Neuronal stem cell (in vitro differentiated cells): ENCODE measurements around the gene DNAJC27.

ENCODE experiments used
- DNase-seq: peaks from one replicate; pipeline ENCODE4 v3.0.0-alpha.2; 2013; ENCODE audit warnings: low spot score
- H2AFZ ChIP-seq: one replicate; pipeline ENCODE4 v1.6.1; 2013; ENCODE audit warnings: mild to moderate bottlenecking, low read length, inconsistent platforms
- H2AK5ac ChIP-seq: 2 replicates; pipeline ENCODE4 v1.6.1; 2013; ENCODE audit warnings: low read depth, mild to moderate bottlenecking, inconsistent platforms, low read length, moderate library complexity, mixed read lengths
- H2BK120ac ChIP-seq: 2 replicates; pipeline ENCODE4 v1.6.1; 2013; ENCODE audit warnings: low read depth, mild to moderate bottlenecking, inconsistent platforms, low read length, moderate library complexity, mixed read lengths
- H2BK12ac ChIP-seq: one replicate; pipeline ENCODE4 v1.6.1; 2013; ENCODE audit warnings: low read length, inconsistent platforms
- H2BK15ac ChIP-seq: 2 replicates; pipeline ENCODE4 v1.6.1; 2013; ENCODE audit warnings: mild to moderate bottlenecking, low read length, inconsistent platforms, mixed read lengths
- H2BK5ac ChIP-seq: one replicate; pipeline ENCODE4 v1.6.1; 2013; ENCODE audit warnings: inconsistent platforms, mild to moderate bottlenecking, low read length, moderate library complexity
- H3K14ac ChIP-seq: one replicate; pipeline ENCODE4 v1.6.1; 2013; ENCODE audit warnings: low read length, inconsistent platforms
- H3K18ac ChIP-seq: 2 replicates; pipeline ENCODE4 v1.6.1; 2013; ENCODE audit warnings: low read length, inconsistent platforms
- H3K23ac ChIP-seq: 2 replicates; pipeline ENCODE4 v1.6.1; 2013; ENCODE audit warnings: low read depth, mild to moderate bottlenecking, mixed read lengths, low read length, inconsistent platforms; ENCODE audit not compliant: poor library complexity
- H3K27ac ChIP-seq: replicated peaks from 3 replicates; pipeline ENCODE4 v1.5.1; 2013; ENCODE audit warnings: low read length, inconsistent platforms
- H3K27me3 ChIP-seq, 3 experiments: 2 replicates each; pipeline ENCODE4 v1.6.1; 2013; ENCODE audit warnings: low read length in 3 of 3, mild to moderate bottlenecking in 2 of 3, inconsistent platforms in 1 of 3, low read depth in 1 of 3, mixed read lengths in 1 of 3, moderate library complexity in 1 of 3; ENCODE audit not compliant: control insufficient read depth in 3 of 3, insufficient read depth in 3 of 3
- H3K36me3 ChIP-seq, 2 donors: replicated peaks in 1 of 2; 2 replicates each; pipeline ENCODE4 v1.6.1; 2013; ENCODE audit warnings: low read length in 2 of 2; ENCODE audit not compliant: control insufficient read depth in 2 of 2, insufficient read depth in 2 of 2
- H3K4ac ChIP-seq: 2 replicates; pipeline ENCODE4 v1.6.1; 2013; ENCODE audit warnings: inconsistent platforms, mild to moderate bottlenecking, low read length, moderate library complexity
- H3K4me1 ChIP-seq, 2 donors: 1 replicate in 1 of 2; 2 replicates in 1 of 2; pipeline ENCODE4 v1.6.1; 2013; ENCODE audit warnings: low read length in 2 of 2, low read depth in 1 of 2; ENCODE audit not compliant: control insufficient read depth in 2 of 2, insufficient read depth in 1 of 2
- H3K4me2 ChIP-seq: one replicate; pipeline ENCODE4 v1.6.1; 2013; ENCODE audit warnings: mild to moderate bottlenecking, low read length, inconsistent platforms; ENCODE audit not compliant: insufficient read depth, poor library complexity, severe bottlenecking
- H3K4me3 ChIP-seq, 2 donors: 2 replicates each; pipeline ENCODE4 v1.5.1; 2013; ENCODE audit warnings: low read length in 2 of 2, mild to moderate bottlenecking in 2 of 2, inconsistent platforms in 1 of 2, moderate library complexity in 1 of 2
- H3K79me1 ChIP-seq: one replicate; pipeline ENCODE4 v1.6.1; 2013; ENCODE audit warnings: low read depth, mild to moderate bottlenecking, inconsistent platforms, low read length, moderate library complexity
- H3K9ac ChIP-seq: one replicate; pipeline ENCODE4 v1.6.1; 2013; ENCODE audit warnings: mild to moderate bottlenecking, low read depth, low read length, inconsistent platforms; ENCODE audit not compliant: poor library complexity
- H3K9me3 ChIP-seq, 2 donors: replicated peaks in 1 of 2; 2 replicates each; pipeline versions ENCODE3 to v1.6.1; 2013; ENCODE audit warnings: low read length in 2 of 2, mild to moderate bottlenecking in 2 of 2, inconsistent platforms in 1 of 2, low read depth in 1 of 2, mixed read lengths in 1 of 2, moderate library complexity in 1 of 2; ENCODE audit not compliant: control insufficient read depth in 2 of 2, insufficient read depth in 1 of 2
- H4K8ac ChIP-seq: one replicate; pipeline ENCODE4 v1.6.1; 2013; ENCODE audit warnings: low read depth, mild to moderate bottlenecking, inconsistent platforms, low read length, moderate library complexity
- H4K91ac ChIP-seq: one replicate; pipeline ENCODE4 v1.6.1; 2013; ENCODE audit warnings: low read length, low read depth, mild to moderate bottlenecking, inconsistent platforms; ENCODE audit not compliant: poor library complexity
- WGBS, 2 donors: extraction: QIAGEN DNeasy Blood & Tissue Kit; methylation state at CpG; one replicate each; pipeline ENCODE4 v1.1.7; 2013; ENCODE audit warnings: missing lambda C conversion rate in 2 of 2, mixed read lengths in 1 of 2; ENCODE audit not compliant: insufficient read length in 2 of 2, insufficient replicate concordance in 1 of 2; ENCODE audit errors: extremely low coverage in 2 of 2; 5-methylcytosine and 5-hydroxymethylcytosine counted together

Gene DNAJC27

DNA sequence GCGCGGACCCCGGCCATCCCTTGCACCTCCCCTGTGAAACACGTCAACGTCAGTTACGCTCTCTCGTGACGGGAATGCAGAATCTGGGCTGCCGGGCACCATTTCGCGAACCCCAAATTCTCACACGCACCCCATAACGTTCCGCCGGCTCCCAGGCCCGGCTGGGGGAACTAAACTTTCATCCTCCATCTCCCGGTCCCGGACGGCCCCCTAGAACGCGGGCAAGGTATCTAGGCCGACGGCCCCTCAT is 544 bp downstream of the DNAJC27 start:
- Histone ChIP-seq H3K23ac (peak overlapping the region; percentile 87), H4K91ac (no peak overlapping the region), H3K18ac (peak overlapping the region; percentile 49), H3K14ac (peak overlapping the region; percentile 42), H2BK12ac (no peak overlapping the region), H3K79me1 (no peaks in the 10 kb centered on the region), H3K36me3 (peaks cover 0 to 11% of the 10 kb centered on the region in 2 donors), H2AFZ (peak overlapping the region; percentile 97), H4K8ac (no peak overlapping the region), H3K4ac (no peak overlapping the region), H3K27me3 (no peaks in the 10 kb centered on the region), H2BK5ac (no peak overlapping the region), H3K4me2 (peak overlapping the region; percentile 83), H3K9ac (peak overlapping the region; percentile 26), H3K4me1 (no peaks in the 10 kb centered on the region), H3K4me3 (peak overlapping the region; percentile 84 to 98), H2AK5ac (no peak overlapping the region), H3K9me3 (no peaks in the 10 kb centered on the region), H2BK15ac (no peak overlapping the region), H3K27ac (peak overlapping the region; percentile 99), H2BK120ac (no peak overlapping the region)
- WGBS, 2 donors = no CpG with 5 or more reads among the region's 23 CpGs
- no peak for DNase-seq

DNA sequence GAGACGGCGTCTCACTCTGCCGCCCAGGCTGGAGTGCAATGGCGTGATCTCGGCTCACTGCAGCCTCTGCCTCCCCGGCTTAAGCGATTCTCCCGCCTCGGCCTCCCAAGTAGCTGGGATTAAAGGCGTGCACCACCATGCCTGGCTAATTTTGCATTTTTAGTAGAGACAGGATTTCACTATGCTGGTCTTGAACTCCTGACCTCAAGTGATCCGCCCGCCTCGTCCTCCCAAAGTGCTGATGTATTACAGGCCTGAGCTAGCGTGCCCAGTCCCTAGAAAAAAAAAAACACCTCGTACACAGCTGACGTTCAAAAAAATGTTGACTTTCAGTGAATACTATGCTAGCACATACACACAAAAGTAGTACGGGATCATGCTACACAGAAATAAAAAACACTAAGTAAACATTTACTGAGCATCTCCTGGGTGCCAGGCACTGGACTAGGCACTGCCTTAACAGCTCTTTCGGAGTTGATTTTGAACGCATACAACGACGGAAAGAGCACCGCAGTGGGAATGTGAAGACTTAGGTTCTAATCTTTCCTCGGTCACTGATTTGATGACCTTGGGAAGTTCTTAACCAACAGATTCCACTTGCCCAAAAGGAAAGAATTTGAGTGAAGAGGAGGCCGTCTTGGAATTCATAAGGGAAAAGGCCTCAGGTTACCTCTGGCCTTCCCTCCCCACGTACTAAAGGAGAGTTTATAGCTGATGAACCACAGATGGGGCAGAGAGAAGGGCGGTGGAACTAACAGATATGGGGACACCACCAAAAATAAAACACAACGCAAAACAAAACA is 1.1 kb downstream of the DNAJC27 start:
- Histone ChIP-seq H2BK15ac (no peak overlapping the region), H3K27me3 (no peaks in the 10 kb centered on the region), H3K4ac (no peak overlapping the region), H3K36me3 (peaks cover 0 to 17% of the 10 kb centered on the region in 2 donors), H3K18ac (peak overlapping the region; percentile 49), H3K14ac (no peak overlapping the region), H3K23ac (no peak overlapping the region), H4K8ac (no peak overlapping the region), H3K4me2 (peak overlapping the region; percentile 83), H2AFZ (peak overlapping the region; percentile 97), H3K79me1 (no peaks in the 10 kb centered on the region), H3K9me3 (no peaks in the 10 kb centered on the region), H2AK5ac (no peak overlapping the region), H2BK120ac (no peak overlapping the region), H2BK12ac (no peak overlapping the region), H3K4me1 (no peaks in the 10 kb centered on the region), H2BK5ac (no peak overlapping the region), H3K27ac (no peak overlapping the region), H3K9ac (no peak overlapping the region), H3K4me3 (peak overlapping the region; percentile 84 to 98), H4K91ac (no peak overlapping the region)
- no peak for DNase-seq
- WGBS, 2 donors = no CpG with 5 or more reads among the region's 27 CpGs

DNA sequence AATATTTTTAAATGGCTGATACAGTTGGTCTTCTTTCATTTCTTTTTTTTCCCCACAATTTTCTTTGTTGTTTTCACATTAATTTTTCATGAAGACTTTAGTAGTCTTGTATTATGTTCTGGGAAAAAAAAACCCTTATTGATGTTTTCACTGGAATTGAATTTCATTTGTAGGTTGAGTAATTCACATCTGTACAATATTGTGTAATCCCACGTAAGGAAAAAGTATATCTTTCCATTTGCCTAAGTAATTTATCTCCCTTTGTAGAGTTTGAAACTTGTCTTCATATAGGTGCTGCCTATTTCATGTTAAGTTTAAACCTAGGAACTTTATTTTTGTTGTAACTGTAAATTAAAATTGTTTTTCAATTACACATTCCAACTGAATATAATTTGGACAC is 2.0 kb downstream of the DNAJC27 start:
- H4K91ac ChIP-seq = no peak overlapping the region
- H3K27ac ChIP-seq = no peak overlapping the region
- no peak overlapping the region for H3K4ac ChIP-seq
- H3K14ac ChIP-seq = no peak overlapping the region
- H3K9ac ChIP-seq = no peak overlapping the region
- H4K8ac ChIP-seq = no peak overlapping the region
- H2AFZ ChIP-seq = no peak overlapping the region
- no peak overlapping the region for H2BK12ac ChIP-seq
- no peak overlapping the region for H3K4me2 ChIP-seq
- H2AK5ac ChIP-seq = no peak overlapping the region
- no peak overlapping the region for H2BK5ac ChIP-seq
- no peaks in the 10 kb centered on the region for H3K79me1 ChIP-seq
- no peaks in the 10 kb centered on the region for H3K4me1 ChIP-seq
- no peak for DNase-seq
- H3K4me3 ChIP-seq = no peak overlapping the region
- no peak overlapping the region for H3K23ac ChIP-seq
- no peaks in the 10 kb centered on the region for H3K27me3 ChIP-seq
- no peak overlapping the region for H3K18ac ChIP-seq
- peaks cover 0 to 22% of the 10 kb centered on the region in 2 donors for H3K36me3 ChIP-seq
- H2BK15ac ChIP-seq = no peak overlapping the region
- H3K9me3 ChIP-seq = no peaks in the 10 kb centered on the region
- H2BK120ac ChIP-seq = no peak overlapping the region
- no CpG with 5 or more reads among the region's 1 CpG for WGBS, 2 donors

DNA sequence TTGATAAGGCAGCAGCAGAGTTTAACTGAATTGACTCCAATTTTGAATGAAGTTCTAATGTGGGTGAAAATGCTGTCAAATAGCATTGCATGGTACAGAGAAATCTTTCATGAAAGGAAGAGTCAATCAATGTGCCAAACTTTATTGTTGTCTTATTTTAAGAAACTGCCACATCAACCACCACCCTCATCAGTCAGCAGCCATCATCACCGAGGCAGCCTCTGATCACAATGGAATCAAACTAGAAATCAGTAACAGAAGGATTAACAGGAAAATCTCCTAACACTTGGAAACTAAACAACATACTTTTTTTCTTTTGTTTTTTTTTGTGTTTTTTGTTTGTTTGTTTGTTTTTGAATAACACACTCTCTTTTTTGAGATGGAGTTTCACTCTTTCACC is 9.9 kb downstream of the DNAJC27 start:
- H2AK5ac ChIP-seq = no peak overlapping the region
- WGBS, 2 donors = no CpG with 5 or more reads among the region's 1 CpG
- H3K4ac ChIP-seq = no peak overlapping the region
- no peak overlapping the region for H2BK5ac ChIP-seq
- peaks cover 8 to 87% of the 10 kb centered on the region in 2 donors for H3K36me3 ChIP-seq
- H3K14ac ChIP-seq = no peak overlapping the region
- H4K91ac ChIP-seq = no peak overlapping the region
- no peak overlapping the region for H2BK12ac ChIP-seq
- no peak overlapping the region for H3K27ac ChIP-seq
- H2BK120ac ChIP-seq = no peak overlapping the region
- no peaks in the 10 kb centered on the region for H3K79me1 ChIP-seq
- H2BK15ac ChIP-seq = no peak overlapping the region
- H3K27me3 ChIP-seq = no peaks in the 10 kb centered on the region
- H3K9ac ChIP-seq = no peak overlapping the region
- no peaks in the 10 kb centered on the region for H3K9me3 ChIP-seq
- no peak overlapping the region for H4K8ac ChIP-seq
- H3K18ac ChIP-seq = no peak overlapping the region
- H3K4me2 ChIP-seq = no peak overlapping the region
- H3K4me3 ChIP-seq = no peak overlapping the region
- peaks cover 0 to 2% of the 10 kb centered on the region in 2 donors for H3K4me1 ChIP-seq
- no peak overlapping the region for H3K23ac ChIP-seq
- no peak overlapping the region for H2AFZ ChIP-seq
- no peak for DNase-seq
